GM06990 (cell line): Measurements from ENCODE around the gene BRDT.

ENCODE experiments used
- DNase-seq: peaks from one replicate; pipeline ENCODE4 v3.0.0-alpha.2; 2011; ENCODE audit not compliant: insufficient read length; ENCODE audit errors: extremely low read depth
- H3K27me3 ChIP-seq: replicated peaks from 2 replicates; pipeline ENCODE4 v1.6.0; 2011; ENCODE audit warnings: low read length; ENCODE audit not compliant: control insufficient read depth, insufficient read depth
- H3K36me3 ChIP-seq: 2 replicates; pipeline ENCODE4 v1.5.1; 2011; ENCODE audit warnings: low read length; ENCODE audit not compliant: control insufficient read depth, insufficient read depth
- H3K4me3 ChIP-seq: replicated peaks from 2 replicates; pipeline ENCODE4 v1.5.1; 2011; ENCODE audit warnings: low read depth, mild to moderate bottlenecking, control low read depth, low read length
- TF ChIP-seq, protein P1 (sequence below): IDR thresholded peaks from 2 replicates; pipeline ENCODE4 v1.5.1; 2011; ENCODE audit warnings: low read length, control low read depth, mild to moderate bottlenecking, inconsistent platforms; ENCODE audit not compliant: insufficient read depth, poor library complexity, severe bottlenecking

The BRDT gene

DNA sequence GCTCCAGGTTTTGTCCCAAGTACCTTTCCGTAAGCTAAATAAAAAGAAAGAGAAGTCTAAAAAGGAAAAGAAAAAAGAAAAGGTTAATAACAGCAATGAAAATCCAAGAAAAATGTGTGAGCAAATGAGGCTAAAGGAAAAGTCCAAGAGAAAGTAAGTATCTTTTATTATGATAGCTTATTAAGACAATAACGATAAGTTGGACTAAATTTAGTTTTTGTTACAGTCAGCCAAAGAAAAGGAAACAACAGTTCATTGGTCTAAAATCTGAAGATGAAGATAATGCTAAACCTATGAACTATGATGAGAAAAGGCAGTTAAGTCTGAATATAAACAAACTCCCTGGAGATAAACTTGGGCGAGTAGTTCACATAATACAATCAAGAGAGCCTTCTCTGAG, 31.5 kb downstream of the BRDT start:
- DNase-seq: no peak
- Histone ChIP-seq H3K27me3 (no peaks in the 10 kb centered on the region), H3K4me3 (no peak overlapping the region), H3K36me3 (no peaks in the 10 kb centered on the region)
- TF ChIP-seq, protein P1, sequence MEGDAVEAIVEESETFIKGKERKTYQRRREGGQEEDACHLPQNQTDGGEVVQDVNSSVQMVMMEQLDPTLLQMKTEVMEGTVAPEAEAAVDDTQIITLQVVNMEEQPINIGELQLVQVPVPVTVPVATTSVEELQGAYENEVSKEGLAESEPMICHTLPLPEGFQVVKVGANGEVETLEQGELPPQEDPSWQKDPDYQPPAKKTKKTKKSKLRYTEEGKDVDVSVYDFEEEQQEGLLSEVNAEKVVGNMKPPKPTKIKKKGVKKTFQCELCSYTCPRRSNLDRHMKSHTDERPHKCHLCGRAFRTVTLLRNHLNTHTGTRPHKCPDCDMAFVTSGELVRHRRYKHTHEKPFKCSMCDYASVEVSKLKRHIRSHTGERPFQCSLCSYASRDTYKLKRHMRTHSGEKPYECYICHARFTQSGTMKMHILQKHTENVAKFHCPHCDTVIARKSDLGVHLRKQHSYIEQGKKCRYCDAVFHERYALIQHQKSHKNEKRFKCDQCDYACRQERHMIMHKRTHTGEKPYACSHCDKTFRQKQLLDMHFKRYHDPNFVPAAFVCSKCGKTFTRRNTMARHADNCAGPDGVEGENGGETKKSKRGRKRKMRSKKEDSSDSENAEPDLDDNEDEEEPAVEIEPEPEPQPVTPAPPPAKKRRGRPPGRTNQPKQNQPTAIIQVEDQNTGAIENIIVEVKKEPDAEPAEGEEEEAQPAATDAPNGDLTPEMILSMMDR: no peak

DNA sequence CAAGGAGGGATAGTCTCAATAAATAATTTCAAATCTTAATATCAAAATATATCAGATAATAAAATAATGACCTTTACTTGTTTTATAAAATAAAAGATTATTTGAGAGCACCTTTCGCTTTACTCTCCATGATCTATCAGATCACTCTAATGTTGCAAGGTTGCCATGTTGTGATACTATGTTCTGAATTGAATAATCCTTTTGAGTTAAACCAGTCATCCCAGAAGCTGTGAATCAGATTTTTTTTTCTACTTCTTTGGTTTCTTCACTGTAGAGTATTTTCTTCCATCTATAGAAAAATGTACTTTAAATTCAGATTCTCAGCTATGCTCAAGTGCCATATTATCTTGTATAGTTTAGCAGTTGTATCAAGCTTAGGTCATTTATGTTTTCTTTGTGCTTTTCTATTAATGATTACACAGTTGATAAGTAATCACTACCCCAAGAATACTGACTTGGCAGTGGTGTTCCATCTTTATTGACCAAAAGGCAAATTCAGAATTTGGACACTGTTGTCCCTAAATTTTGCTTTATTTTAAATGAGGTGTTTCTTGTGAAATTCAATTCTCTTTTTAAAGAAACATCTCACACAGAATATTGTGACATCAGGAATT, 32.9 kb downstream of the BRDT start:
- H3K4me3 ChIP-seq: no peak overlapping the region
- no peaks in the 10 kb centered on the region for H3K27me3 ChIP-seq
- no peak for DNase-seq
- TF ChIP-seq, protein P1: no peak
- H3K36me3 ChIP-seq: no peaks in the 10 kb centered on the region

DNA sequence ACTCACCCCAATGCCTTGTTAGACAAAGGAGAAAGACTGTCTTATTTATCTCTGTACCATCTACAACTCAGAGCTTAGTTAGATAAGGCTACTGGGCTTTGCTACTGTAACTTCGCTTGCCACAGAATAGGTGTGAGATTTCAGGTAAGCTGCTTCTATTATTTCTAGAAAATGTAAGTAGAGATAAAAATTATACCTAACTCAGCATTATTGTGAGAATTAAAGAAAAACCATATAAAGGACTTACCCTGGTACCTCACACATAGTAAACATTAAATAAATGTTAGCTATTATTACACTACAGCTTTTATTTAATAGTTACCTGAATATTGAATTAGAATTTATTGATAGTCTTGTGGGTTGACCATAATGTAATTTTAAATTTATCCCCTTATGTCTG, 44.1 kb downstream of the BRDT start:
- TF ChIP-seq, protein P1: no peak
- Histone ChIP-seq H3K27me3 (no peaks in the 10 kb centered on the region), H3K36me3 (no peaks in the 10 kb centered on the region), H3K4me3 (no peak overlapping the region)
- DNase-seq: no peak

DNA sequence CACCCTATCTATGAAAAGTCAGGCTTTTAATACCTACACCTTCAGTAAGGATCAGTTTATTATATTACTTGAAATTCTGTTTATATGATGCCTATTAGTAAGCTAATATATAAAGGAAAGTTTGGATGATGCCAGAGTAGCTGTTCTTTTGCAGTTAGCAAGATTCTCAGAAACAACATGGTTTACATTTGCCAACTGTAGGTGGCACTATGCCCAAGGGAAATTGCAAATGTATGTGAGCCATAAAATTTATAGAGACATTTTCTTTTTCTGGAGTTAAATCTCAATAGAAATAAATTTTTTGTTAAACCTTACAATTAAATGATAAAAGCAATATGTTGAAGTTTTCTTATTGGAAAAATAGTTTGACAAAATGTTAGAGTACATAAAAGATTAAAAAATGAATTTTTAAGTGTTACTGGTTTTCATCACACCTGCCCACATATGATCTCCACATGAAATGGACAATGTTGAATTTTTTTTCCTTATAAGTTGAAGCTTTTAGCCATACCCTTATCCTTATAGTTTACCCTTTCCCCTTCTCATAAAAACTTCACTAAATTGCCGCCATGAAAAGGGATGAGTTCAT, 48.5 kb downstream of the BRDT start:
- no peaks in the 10 kb centered on the region for H3K27me3 ChIP-seq
- DNase-seq: no peak
- TF ChIP-seq, protein P1: peak; percentile 58
- no peak overlapping the region for H3K4me3 ChIP-seq
- no peaks in the 10 kb centered on the region for H3K36me3 ChIP-seq

DNA sequence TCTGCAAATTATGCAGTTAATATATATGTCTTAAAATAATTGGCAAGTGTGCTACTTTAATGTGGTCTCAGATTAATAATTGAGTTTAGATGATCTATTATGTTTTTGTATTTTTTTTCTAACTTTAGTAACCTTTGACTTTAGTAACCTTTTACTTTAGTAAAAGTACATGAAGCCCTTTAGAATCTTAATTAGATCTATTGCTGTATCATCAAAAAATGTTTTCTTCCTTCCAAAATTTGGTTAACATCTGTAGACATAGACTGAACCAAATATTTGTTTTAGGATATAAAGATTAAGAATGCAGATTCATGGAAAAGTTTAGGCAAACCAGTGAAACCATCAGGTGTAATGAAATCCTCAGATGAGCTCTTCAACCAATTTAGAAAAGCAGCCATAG, 54.9 kb downstream of the BRDT start:
- TF ChIP-seq, protein P1: no peak
- H3K27me3 ChIP-seq: no peaks in the 10 kb centered on the region
- H3K4me3 ChIP-seq: no peak overlapping the region
- no peak for DNase-seq
- no peaks in the 10 kb centered on the region for H3K36me3 ChIP-seq
